HG03378 (cell line): ENCODE measurements around the gene CARMIL1.
"Not testable (repeated sequence)": the region's sequence is repeated elsewhere in the genome, so short reads cannot be mapped to it uniquely, and the experiment has no call there.

Source experiments
- ATAC-seq: cut with Tn5 transposase; IDR thresholded peaks from one replicate; pipeline ENCODE4 v1.9.1; 2021; ENCODE audit warnings: mild to moderate bottlenecking, moderate library complexity; ENCODE audit not compliant: unreplicated experiment

The CARMIL1 gene

GRCh38 chr6:25548451-25548850 lies 269.3 kb downstream of the CARMIL1 start:
- ATAC-seq, result no peak

DNA sequence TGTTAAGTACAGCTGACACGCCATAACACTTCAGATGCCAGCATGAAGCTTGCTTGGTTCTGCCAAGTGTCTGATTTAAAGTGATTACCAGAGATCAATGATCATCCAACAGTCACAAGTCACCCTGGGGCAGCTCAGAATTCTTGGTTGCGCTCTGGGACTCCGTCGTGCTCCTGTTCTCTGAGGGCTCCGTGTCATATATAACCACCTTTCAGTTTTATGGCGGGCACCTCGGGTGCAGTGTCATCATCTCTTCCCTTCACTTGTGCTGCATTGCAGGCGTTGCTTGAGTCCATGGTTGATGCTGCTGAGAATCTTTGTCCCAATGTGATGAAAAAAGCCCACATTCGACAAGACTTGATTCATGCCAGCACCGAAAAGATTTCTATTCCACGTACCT lies 271.5 kb downstream of the CARMIL1 start:
- no peak for ATAC-seq

GRCh38 chr6:25553502-25553901 lies 274.3 kb downstream of the CARMIL1 start:
- no peak for ATAC-seq

GRCh38 chr6:25555188-25555587 lies 276.0 kb downstream of the CARMIL1 start:
- ATAC-seq, result no peak

- ATAC-seq, result no peak
These were observed 277.3 kb downstream of the CARMIL1 start for GRCh38 chr6:25556516-25556915.

- no peak for ATAC-seq
These were observed 279.1 kb downstream of the CARMIL1 start for GRCh38 chr6:25558155-25558817.

DNA sequence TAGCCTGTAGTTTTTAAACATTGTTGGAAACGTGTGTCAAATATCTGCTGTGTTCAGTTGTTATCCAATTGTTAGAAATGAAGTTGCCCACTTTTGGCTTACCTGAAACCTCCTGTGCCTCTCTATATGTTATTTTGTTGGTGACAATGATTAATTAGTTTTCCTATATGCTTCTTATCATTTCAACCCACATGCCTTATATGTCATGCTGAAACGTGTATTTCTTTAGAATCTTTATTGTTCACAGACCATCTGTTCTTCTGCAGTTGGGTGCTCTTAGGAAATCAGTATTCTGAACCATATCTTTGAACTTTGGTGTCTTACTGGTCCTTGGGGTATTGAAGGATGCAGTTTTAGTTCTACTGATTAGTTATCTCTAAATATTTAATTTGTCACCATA lies 281.7 kb downstream of the CARMIL1 start:
- ATAC-seq, result no peak

DNA sequence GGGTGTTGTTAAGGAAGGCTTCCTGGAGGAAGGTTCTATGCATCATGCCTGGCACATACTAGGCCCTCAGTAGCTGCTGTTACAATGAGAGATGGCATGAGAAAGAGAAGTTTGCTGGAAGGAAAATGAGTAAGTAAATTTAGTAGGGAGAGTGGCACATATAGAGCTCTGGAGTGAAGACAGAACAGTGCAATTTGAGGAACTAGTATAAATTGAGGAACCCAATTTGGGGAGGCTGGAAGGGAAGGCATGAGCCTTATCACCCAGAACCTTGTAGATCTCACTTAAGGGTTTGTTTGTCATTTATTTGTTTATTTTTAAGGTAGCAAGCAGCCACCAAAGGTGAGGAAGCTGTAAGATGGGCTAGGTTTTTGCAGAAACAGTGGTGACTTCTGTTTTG lies 285.8 kb downstream of the CARMIL1 start:
- ATAC-seq, result no peak

DNA sequence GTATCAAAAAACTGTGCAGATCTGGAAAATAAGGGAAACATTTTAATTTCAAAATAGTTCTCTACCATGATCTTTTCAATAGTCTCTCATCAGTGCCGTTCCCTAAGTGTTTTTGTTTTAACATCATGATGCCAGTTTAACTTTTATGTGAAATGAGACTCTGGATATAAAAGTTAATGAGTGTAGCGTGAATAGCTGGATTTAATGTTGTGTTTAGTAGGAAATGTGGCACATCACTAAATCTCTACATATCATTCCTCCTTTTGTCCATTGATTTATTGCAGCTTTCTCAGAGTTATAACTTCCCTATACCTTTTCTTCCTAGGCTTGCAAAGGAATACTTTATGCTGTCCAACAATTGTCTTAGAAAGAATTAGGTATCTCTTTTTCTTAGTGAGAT lies 291.4 kb downstream of the CARMIL1 start:
- no peak for ATAC-seq

DNA sequence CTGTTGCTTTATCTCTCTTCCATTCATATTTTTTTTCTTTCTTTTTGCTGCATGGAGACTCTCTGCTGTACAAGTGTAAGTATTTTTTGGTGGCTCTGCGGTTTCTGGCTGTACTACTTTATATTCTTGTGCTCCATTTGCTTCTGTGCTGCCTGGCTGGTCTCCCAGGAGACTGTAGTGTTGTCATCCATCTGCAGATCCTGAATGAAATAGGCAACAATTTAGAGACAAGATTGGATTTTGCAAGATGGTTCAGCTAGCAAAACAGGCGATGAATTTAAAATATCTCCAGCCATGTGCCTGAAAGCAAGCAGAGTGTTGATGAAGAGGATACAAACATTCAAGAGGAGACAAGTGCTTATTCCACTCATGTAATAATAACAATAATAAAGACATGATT lies 297.7 kb downstream of the CARMIL1 start:
- no peak for ATAC-seq

GRCh38 chr6:25578538-25578937 lies 299.4 kb downstream of the CARMIL1 start:
- ATAC-seq, result no peak

- no peak for ATAC-seq
These were observed 300.3 kb downstream of the CARMIL1 start for GRCh38 chr6:25579391-25579883.

- ATAC-seq, result no peak
These were observed 300.8 kb downstream of the CARMIL1 start for GRCh38 chr6:25579902-25580495.

- ATAC-seq, result no peak
These were observed 302.9 kb downstream of the CARMIL1 start for GRCh38 chr6:25582101-25582500.

GRCh38 chr6:25583099-25583498 lies 303.9 kb downstream of the CARMIL1 start:
- no peak for ATAC-seq

DNA sequence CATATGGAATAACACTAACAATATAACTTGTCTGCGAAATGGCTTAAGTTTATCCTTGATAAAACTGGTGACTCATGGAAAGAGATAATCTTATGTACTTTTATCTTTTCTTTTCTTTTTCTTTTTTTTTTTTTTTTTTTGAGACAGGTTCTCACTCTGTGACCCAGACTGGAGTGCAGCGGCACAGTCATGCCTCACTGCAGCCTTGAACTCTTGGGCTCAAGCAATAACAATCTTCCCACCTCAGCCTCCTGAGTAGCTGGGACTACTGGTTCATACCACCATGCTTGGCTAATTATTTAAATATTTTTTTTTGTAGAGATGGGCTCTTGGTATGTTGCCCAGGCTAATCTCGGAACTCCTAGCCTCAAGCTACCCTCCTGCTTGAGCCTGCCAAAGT lies 304.7 kb downstream of the CARMIL1 start:
- ATAC-seq, result no peak

GRCh38 chr6:25585225-25585624 lies 306.1 kb downstream of the CARMIL1 start:
- no peak for ATAC-seq

GRCh38 chr6:25586119-25586518 lies 306.9 kb downstream of the CARMIL1 start:
- ATAC-seq, result not testable (repeated sequence)

DNA sequence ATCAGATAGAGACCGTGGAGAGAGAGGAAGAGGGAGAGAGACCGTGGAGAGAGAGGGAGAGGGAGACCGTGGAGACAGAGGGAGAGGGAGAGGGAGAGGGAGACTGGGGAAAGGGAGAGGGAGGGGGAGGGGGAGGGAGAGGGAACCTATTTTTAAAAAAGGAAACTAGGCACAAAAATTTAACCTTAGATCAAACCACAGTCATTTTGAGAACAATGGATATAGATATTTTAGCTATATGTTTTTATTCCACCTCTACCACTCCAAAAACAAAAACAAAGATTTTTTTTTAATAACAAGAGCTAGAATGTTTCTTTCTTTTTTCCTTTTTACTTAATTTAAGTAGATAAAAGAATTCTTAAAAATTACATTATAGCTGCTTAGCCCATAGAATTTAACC lies 307.8 kb downstream of the CARMIL1 start:
- no peak for ATAC-seq

DNA sequence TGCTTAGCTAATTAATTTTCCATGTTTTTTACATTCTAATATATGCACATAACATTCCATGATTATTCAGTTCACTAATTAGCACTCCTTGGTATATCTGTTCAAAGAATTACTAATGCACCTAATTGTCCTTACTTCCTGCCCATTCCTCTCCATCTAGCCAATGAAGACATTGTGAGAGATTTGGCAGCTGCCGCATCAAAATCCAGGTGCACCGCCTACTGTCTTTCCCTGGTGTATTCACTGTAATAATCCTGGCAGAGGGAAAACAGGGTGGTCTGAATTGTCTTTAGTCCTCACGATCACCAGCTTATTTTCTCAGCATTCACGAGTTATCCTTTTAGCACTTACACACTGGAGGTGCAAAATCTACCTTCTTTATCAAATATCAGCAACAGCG lies 311.8 kb downstream of the CARMIL1 start:
- ATAC-seq, result no peak

DNA sequence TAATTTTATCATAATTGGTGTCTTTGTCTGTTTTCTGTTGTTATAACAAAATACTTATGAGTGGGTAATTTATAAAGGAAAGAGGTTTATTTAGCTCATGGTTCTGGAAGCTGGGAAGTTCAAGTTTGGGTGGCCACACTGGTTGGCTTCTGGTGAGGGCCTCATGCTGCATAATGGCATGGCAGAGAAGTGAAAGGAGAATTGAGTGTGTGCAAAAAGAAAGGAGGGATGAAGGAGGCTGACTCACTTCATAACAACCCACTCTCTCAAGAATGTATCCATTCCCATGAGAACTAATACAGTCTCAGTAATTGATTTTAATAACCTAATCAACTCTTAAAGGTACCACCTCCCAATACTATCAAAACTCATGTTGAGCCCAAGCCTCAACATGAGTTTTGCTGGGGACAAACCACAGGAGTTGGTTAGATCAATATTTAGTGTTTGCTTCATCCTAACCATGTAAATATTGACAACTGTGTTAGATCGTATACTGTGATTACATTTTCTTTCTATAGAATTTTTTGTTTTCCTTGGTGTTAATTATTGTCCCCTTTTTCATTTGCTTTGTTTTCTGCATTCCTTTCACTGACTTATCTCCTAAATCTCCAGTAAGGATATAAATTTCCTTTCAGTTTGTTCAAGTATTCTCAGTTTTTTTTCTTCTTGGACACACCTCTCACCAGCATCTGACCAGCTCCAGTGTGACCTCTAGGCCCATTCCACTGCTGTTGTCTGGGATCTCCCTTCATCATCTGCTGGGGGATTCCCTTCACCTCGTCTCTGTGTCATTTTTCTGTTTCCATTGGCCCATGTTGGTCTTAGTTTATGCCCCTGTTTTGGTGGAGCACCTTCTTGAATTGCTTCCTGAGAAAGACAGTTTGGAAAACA lies 318.0 kb downstream of the CARMIL1 start:
- no peak for ATAC-seq
